GM12891 (cell line): ENCODE measurements around the gene NUP188.

Experiments
- DNase-seq: peaks from one replicate; pipeline ENCODE4 v3.0.0; 2011; ENCODE audit warnings: low spot score; ENCODE audit not compliant: insufficient read length
- FAIRE-seq: peaks from 2 replicates; lab custom pipeline; 2011; peaks lifted over from hg19 to GRCh38; lab: Jason Lieb, UNC
- PAX5 ChIP-seq: IDR thresholded peaks from 2 replicates; pipeline ENCODE4 v1.6.1; 2011; ENCODE audit warnings: low read length, moderate library complexity, mild to moderate bottlenecking; ENCODE audit not compliant: insufficient read depth, severe bottlenecking
- POLR2A ChIP-seq: IDR thresholded peaks from 2 replicates; pipeline ENCODE4 v1.6.1; 2011; ENCODE audit warnings: low read depth, low read length, control low read depth
- POLR2AphosphoS5 ChIP-seq: IDR thresholded peaks from 2 replicates; pipeline ENCODE4 v1.6.1; 2011; ENCODE audit warnings: low read depth, low read length, control low read depth
- POU2F2 ChIP-seq: IDR thresholded peaks from 2 replicates; pipeline ENCODE4 v1.6.1; 2011; ENCODE audit warnings: low read depth, mild to moderate bottlenecking, control low read depth, low read length, moderate library complexity
- SPI1 ChIP-seq: IDR thresholded peaks from 2 replicates; pipeline ENCODE4 v1.6.1; 2011; ENCODE audit warnings: low read depth, low read length, control low read depth
- TAF1 ChIP-seq: IDR thresholded peaks from 2 replicates; pipeline ENCODE4 v1.6.1; 2011; ENCODE audit warnings: low read depth, low read length, control low read depth

NUP188 gene

DNA sequence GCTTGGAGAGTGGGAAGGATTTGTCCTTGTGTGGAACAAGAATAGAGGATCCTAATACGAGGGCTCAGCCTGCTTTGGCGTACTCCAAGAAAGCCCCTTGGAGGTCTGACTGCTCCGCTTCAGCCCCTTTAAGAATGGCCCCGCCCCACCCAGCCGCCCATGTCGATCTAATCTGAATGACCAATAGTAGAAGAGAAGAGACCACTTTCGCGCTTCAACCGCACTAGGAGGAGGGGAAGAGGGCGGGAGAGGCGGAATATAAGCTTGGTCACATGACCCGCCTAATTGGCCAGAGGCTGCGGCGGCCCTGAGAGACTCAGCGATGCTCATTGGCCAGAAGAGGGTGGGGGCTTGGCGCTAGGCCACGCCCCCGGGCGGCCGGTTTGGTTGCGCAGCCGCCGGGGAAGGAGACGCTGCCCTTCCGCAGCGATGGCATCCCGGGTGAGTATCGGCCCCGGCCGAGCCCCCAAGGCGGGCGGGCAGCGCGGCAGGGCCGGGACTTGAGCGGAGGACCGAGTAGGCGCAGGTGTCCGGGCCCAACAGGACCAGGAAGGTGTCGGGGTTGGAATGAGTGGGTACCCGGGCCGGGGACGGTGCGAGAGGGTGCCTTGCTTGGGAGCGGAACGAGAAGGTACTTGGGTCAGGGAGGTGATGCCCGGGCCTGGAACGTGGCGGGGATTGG lies 88.9 kb downstream of the NUP188 start, which contains the start of gene MIGA2:
TSS of gene MIGA2 (plus strand) at position 386 of the 682 bp plus-strand sequence. CDS start 3,969 bp downstream, outside the sequence.
- FAIRE-seq = peak; percentile 97
- peak; percentile 98 for DNase-seq
- TF ChIP-seq TAF1 (peak; percentile 52; the same call in 1 of the 2 replicates), POLR2AphosphoS5 (peak; percentile 44; the same call in 1 of the 2 replicates), PAX5 (no peak), POLR2A (peak; percentile 74)

DNA sequence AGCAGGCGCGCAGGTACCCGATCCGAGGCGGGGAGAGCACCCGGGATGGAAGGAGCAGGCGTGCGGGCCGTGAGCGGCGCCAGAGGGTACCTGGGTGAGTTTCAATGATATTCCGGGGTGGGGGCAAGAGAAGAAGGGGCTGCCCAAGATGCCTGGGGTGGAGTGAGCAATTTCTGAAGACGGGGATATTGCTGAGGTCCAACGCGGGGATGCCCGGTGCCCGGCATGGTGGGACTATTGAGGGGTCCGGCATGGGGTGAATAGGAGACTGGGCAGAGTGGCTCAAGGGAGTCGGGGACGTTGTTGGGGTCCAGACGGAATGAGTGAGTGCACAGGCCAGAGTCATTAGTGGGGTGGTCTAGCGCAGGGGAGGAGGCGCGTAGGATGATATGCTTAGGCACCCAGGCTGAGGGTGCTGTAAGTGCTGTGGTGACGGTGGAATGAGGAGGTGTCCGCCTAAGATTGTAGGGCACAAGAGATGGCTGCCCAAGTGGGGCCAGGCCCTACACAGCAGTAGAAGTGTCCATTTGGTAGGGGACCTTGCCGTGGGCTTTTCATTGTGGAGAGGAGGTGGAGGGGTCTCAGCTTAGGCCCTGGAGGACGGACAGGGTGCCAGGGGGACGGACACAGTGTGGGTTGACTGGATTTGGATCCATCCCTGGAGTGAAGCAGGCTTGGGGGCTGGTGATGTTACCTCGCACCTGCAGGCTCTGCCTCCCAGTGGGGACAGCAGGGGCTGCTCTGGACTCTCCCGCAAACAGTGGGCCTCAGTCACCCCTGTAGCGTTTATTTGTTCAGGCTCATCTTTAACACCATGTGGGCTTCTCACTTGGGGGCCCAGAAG lies 89.6 kb downstream of the NUP188 start:
- TF ChIP-seq TAF1 = no peak
- TF ChIP-seq PAX5 = no peak
- no peak for TF ChIP-seq POLR2A
- no peak for TF ChIP-seq SPI1
- TF ChIP-seq POLR2AphosphoS5 = no peak
- TF ChIP-seq POU2F2 = no peak
- DNase-seq = no peak
- FAIRE-seq = no peak

DNA sequence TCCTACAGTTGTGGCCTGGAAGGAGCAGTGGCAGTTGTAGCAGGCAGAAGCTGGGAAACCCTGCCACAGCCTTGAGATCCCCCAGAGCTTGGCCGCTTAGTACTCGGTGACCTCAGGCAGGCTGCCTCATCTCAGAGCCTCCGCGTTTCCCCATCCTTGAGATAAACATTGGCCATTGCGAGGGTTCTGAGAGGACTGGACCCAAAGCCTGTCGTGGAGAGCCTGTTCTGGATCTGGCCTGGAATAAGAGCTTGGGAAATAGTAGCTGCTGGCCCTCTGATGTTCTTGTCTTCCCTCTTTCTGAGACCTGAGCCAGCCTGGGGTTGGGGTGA lies 90.2 kb downstream of the NUP188 start:
- TF ChIP-seq TAF1 = no peak
- TF ChIP-seq POLR2A = no peak
- TF ChIP-seq POU2F2 = no peak
- TF ChIP-seq SPI1 = no peak
- TF ChIP-seq PAX5 = no peak
- TF ChIP-seq POLR2AphosphoS5 = no peak
- DNase-seq (no peak), FAIRE-seq (no peak)

DNA sequence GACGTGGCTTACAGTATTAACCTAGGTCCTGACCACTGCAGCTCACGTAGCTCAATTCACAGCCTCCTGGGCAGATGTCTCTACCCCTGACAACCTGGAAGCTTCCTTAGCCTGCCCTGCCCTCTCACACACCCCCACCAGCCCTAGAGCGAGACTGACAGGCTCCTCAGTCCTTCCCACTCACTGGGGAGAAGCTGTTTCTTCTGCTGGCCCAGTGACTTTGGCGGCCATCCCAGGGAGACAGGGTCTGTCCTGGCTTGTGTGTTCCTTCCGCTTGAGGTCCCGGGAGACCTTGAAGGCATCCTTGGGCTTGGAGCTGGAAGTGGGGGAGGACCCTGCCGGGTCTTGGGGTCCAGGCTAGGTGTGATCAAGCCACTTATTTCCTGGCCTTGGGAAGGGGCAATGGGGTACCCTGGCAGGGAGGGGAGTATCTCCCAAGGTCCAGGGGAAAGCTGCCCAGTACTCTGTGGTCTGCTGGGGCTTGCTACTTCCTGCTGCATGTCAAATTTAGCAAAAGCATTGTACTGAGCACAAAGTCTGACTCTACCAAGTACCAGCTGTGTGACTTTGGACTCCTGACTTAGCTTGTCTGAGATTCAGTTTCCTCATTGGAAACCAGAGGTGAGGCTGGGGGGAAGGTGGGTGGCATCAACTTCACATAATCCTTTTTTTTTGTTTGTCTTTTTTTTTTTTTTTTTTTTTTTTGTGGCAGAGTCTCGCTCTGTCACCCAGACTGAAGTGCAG lies 90.8 kb downstream of the NUP188 start:
- FAIRE-seq = no peak
- TF ChIP-seq SPI1 (no peak), POLR2AphosphoS5 (no peak), TAF1 (no peak), PAX5 (no peak), POLR2A (no peak), POU2F2 (no peak)
- no peak for DNase-seq

DNA sequence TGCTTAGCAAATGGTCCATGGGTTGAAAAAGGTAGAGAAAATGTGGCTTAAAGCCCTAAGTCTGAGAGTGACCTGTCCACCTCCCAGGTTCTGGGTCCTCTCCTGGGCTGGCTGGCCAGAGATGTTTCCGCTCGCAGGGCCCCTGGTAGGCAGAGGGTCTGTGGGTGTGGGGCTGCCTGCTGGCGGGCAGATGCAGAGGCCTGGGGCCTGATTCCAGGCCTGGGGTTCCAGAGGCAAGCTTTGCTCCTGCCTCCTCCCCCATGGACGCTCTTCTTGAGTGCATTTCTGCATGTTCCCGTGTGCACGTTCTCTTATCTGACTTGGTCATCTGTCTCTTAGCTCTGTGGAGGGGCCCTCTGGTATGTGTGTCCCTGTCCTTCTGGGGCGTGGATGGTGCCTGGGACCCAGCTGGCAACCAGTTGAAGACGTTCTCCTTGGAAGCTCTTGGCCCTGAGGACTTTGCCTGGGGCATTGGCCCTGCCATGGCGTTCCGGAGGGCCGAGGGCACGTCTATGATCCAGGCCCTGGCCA lies 92.7 kb downstream of the NUP188 start:
- FAIRE-seq (no peak), DNase-seq (no peak)
- TF ChIP-seq TAF1 (no peak), SPI1 (no peak), POLR2A (no peak), POU2F2 (no peak), PAX5 (no peak), POLR2AphosphoS5 (no peak)

DNA sequence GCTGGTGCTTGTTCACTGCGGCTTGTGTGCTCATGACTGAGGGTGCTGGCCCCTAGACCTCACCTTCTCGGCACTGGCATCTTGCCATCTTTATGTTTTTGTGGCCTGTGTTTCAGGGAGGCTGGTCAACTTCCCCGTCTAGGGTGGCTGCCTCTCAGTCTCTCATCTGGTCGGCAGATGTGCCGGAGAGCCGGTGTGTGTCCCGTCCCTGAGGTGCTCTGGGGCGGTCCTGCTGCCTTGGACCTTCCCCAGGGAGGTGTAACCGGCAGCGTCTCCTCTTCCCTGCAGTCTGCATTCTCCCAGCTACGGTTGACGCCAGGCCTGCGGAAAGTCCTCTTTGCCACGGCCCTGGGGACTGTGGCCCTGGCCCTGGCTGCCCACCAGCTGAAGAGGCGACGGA lies 94.5 kb downstream of the NUP188 start:
- DNase-seq (no peak), FAIRE-seq (no peak)
- TF ChIP-seq SPI1 = no peak

DNA sequence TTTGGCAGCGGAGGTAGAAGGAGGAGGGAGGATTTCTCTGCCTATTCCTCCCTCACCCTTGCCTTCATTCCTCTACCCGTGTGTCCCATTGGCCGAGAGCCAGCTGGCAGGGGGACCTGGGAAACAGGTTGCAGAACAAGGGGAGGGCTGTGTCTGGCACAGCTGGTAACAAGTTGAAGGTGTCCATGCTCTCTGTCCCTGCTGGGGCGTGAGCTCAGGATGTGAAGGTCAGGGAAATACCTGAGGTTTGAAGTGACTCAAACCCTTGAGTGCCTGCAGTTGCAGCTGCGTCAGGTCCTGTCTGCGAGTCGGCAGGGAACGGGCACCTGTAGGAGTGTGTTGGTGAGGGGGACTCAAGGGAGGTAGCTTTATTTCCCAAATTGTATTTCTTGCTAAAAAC lies 105.1 kb downstream of the NUP188 start:
- FAIRE-seq (no peak), DNase-seq (no peak)
- no peak for TF ChIP-seq POLR2A
- TF ChIP-seq POU2F2 = no peak
- no peak for TF ChIP-seq TAF1
- no peak for TF ChIP-seq POLR2AphosphoS5
- TF ChIP-seq SPI1 = no peak
- TF ChIP-seq PAX5 = no peak

DNA sequence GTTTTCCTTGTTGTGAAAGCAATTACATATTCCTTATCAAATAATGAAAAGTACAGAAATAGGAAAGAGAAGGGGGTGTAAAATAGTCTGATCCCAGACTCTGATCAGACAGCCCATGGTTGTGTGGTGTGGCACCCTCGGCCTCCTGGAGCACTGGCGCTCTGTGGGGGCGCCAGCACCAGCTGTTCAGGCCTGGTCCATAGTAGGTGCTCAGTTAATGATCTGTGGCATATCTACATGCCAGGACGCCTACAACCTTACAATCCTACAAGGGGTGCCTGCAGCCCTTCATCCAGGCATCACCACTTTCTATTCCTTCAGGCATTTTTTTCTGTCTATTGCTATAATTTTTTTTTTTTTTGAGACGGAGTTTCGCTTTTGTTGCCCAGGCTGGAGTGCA lies 105.5 kb downstream of the NUP188 start:
- DNase-seq (no peak), FAIRE-seq (no peak)
- TF ChIP-seq PAX5 (no peak), POLR2A (no peak), TAF1 (no peak), SPI1 (no peak), POLR2AphosphoS5 (no peak), POU2F2 (no peak)
